Right kidney (tissue), 1 donor: Measurements from ENCODE around the gene COL23A1.

Source experiments
- DNase-seq: peaks from one replicate; pipeline ENCODE4 v3.0.0-alpha.2; 2016

Gene COL23A1

DNA sequence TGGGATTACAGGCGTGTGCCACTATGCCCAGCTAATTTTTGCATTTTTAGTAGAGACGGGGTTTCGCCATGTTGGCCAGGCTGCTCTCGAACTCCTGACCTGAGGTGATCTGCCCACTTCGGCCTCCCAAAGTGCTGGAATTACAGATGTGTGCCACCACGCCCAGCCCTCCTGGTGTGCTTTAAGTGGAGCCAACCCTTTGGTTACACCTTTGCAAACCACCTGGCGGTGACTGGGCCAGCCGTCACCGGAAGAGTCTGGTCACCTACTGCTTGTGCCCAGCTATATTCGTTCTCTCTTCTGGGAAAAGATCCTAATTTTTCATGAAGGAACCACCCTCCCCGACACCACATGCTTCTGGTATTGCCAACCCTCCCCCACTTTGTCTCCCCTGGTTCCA, 35.9 kb downstream of the COL23A1 start:
- DNase-seq: no peak

DNA sequence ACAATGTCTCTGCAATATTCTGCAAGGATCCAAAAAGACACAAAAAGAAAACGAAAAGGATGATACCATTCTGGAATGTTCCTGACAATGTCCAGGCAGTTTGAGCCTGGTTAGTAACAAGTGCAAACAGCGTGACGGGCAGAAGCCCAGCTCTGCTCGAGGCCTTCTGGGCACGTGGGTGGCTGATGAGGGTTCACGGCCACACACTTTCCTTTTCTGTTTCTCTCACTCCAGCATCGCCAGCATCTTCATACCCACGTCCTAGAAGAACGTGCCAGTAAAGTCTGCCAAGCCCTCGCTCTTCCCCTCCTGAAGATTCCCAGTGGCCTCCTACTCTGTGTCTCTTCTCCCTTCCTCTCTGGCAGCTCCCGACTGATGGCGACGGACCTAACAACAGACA, 36.7 kb downstream of the COL23A1 start:
- DNase-seq: no peak

DNA sequence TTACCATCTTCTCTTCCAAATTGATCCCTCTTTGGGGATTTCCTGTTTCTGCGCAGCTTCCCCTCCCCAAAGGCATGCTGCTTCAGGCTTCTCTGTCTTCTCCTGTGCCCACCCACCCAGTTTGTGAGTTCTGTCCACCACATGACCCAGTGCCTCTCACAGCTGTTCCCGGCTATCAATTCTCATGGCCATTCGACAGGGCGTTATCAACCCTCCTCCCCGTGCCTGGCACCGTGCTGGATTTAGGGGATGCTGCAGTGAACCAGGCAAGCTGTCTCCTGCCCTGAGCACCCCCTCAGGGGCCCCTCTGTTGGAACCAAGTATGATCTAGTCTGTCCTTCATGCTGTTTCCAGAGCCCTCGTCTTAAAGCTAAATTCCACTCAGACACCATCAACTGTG, 38.7 kb downstream of the COL23A1 start:
- no peak for DNase-seq

DNA sequence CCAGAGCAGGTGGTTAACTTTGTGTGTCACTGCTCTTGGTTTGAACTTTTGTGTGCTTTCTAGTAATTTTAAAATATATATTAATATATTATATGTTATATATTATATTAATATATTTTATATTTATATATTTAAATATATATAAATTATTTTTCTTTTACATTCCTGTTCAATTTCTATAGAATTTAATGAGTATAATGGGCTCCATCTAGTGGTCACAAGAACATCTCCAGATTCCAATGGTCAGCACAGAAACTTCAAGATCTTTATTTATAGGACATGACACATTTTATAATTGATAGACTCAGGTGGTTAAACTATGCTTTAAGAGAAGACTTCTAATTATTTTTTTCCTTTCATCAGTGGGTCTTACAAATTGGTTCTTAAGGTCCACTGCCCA, 39.1 kb downstream of the COL23A1 start:
- no peak for DNase-seq

DNA sequence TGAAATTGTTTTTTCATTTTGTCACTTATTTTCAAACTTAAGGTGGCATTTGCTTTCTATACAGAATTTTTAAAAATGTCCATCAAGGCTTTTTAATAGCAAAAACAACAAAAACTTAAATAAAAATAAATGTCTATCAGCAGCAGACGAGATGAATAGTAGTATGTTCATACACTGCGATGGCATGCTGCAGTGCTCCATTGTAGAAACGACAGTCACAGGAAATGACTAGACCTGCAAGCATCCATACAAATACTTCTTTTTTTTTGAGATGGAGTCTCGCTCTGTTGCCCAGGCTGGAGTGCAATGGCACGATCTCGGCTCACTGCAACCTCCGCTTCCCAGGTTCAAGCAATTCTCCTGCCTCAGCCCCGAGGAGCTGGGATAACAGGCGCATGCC, 41.4 kb downstream of the COL23A1 start:
- no peak for DNase-seq

DNA sequence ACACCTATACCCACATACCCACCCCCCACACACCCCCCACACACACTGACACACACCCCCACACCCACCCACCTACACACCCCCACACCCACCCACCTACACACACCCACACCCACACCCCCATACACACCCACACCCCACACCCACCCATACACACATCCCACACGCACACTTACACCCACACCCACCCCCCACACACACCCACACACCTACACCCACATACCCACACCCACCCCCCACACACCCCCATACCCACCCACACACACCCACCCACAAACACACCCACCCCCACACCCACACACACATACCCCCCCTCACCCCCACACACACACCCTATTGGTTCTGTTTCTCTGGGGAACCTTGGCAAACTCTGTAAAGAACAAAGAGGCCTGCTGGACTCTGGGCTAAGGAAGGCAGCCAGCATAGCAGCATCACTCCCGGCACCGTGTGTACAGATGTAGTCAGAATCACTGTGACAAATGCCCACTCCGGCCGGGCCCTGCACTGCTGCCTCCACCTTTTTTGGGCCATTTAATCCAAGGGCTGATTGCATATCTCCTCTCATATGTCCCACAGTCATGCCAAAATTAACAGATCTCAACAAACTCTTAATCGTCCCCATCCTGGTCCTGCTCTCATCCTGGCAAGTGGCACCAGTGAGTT, 42.3 kb downstream of the COL23A1 start:
- no peak for DNase-seq

DNA sequence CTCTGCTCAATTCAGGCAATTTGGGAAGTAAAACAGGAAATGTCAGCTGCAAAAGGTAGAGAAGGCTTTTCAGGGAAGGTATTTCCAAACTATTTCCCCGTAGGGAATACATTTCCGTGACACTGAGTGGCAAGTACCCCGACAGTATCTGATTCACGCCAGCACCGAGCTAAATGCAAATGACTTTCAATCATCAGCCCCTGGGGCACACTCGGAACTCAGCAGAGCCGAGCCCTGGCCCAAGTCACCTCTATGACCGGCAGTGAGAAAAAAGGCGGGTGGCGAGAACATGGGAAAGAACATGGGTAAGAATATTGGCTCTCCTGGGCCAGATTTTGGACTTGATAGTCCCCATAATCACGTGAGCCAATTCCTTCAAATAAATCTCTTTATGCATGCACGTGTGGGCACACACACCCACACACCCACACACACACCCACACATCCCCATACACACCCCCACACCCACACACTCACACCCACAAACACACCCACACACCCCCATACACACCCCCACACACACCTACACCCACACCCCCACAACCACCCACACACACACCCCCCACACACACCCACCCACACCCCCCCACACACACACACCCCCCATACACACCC, 43.0 kb downstream of the COL23A1 start:
- no peak for DNase-seq

DNA sequence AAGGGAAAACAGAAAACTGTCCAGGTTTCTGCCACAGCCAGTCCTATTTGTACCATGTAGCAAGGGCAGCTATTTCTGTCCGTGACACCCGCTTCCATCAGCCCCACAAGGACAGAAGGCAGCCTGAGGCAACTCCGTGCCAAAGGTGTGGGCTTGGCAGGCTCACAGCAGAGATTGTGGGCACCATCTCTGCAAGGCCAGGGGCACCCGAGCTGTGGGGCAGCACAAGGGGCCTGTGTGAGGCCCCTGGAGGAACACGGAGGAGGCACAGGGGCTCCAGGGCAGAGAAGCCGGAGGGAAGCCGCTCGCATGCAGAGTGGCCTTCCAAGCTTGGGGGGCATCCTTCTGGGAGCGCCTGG, 43.5 kb downstream of the COL23A1 start:
- no peak for DNase-seq

DNA sequence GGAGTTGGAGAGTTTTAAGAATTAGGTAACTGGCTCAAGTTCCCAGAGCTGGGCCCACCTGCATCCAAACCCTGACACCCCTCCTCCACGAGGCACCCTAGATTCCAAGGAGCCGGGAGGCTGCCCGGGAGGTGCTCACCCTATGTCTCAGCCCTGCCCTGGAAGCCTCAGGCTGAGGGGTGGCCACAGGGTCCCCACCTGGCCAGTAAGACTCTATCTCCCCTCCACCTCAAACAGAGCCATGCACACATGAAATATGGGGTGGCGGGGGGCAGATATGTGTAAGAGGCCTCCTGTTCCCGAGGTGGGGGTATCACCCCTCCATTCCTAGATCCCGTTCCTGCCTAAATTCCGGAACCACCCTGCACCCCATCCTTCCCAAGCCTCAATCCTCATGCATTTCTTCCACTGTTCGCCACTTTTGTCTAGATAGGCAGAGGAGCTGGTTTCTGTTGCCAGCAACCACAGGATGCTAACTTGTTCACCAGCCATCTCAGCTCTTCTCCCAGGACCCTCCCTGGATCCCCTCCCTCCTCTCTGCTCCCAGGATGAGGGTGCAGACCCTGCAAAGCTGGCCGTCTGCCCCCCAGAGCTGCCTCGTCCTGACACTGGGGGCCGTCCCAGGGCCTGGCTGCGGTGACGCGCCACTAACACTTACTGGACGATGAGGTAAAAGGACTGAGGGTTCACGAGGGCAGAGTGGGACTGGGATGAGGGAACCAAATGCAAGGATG, 44.1 kb downstream of the COL23A1 start:
- DNase-seq: no peak

DNA sequence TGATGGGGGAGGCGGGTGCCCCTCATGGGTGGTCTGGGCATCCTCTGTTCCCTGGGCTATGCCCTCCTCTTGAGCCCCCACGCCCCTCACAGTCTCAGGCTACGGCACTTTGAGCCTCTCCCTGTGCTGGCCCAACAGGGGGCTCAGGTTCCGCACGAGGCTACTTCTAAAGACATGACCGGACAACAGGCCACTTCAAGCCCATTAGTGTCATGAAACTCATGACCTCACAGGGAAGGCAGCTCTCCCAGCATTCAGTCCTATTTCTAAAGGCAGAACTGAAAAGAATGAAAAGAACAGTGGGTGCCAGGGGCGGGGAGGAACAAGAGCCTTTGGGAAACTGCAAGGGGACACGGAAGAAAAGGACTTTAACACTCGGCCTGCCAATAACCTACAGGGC, 45.0 kb downstream of the COL23A1 start:
- no peak for DNase-seq

DNA sequence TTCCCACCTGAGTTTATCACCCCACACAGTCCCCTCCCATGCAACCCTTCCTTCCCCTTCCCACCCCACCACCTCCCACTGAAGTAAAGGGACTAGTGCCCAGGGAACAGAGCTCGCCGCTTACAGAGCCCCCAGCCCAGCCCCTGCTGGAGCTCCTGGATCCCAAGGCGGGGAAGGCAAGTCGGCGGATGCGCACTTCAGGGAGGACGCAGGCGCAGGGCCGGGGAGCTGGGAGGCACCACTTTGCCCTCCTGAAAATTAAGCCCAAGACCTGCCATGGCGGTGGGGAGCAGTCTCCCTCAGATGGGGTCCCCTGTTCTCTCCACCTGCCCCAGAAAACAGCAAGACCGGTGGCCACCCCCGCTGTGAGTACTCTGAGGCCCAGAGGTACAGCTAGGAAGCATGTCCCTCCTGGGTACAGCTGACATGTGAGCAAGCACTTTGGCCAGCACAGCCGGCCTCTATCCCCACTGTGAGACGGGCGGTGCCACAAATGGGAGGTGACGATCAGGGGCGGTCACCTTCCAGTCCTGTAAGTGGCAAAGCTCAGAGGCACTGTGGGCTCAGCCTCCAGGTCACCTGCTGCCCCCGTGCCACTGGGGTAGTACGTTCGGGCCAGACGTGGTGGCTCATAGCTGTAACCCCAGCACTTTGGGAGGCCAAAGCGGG, 45.9 kb downstream of the COL23A1 start:
- DNase-seq: no peak

DNA sequence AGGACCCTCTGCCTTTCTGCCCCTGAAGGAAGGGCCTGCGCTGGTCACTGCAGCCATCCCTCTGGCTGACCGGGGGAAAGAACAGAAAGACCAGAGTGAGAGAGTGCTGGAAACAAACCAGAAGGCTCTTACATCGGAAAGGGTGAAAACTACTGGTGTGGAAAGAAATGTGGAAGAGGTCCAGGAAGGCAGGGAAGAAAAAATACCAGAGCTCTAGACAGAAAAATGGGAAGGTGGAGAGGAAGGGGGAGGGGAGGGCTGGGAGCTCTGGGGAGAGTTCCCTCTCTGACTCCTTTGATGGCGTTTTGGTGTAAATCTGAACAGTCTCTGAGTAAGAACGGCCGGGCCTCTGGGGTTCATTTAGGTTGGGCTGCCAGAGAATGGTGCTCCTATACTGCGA, 47.7 kb downstream of the COL23A1 start:
- DNase-seq: no peak

DNA sequence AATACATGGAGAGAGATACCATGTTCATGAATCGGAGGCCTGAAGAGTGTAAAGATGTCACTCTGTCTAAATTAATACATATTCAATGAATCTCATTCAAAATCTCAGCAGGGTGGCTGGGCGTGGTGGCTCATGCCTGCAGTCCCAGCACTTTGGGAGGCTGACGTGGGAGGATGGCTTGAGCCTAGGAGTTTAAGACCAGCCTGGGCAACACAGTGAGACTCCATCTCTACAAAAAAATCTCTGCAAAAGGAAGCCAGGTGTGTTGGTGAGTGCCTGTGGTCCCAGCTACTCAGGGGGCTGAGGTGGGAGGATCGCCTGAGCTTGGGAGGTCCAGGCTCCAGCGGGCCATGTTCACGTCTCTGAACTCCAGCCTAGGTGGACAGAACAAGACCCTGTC, 49.7 kb downstream of the COL23A1 start:
- no peak for DNase-seq

DNA sequence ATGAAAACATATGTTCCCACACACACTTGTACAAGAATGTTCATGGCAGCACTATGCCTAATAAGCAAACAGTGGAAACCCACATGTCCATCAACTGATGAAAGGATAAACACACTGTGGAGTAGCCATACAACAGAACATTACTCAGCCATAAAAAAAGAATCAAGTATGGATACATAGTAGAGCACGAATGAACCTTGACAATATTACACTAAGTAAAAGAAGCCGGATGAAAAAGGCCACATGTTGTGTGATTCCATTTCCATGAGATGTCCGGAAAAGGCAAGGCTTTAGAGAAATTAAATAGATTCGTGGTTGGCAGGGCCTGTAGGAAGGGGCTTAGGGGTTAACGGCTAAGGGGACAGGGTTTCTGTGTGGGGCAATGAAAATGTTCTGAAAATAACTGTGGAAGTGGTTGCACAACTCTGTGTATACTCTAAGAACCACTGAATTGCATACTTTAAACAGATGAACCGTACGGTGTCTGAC, 51.4 kb downstream of the COL23A1 start:
- no peak for DNase-seq

DNA sequence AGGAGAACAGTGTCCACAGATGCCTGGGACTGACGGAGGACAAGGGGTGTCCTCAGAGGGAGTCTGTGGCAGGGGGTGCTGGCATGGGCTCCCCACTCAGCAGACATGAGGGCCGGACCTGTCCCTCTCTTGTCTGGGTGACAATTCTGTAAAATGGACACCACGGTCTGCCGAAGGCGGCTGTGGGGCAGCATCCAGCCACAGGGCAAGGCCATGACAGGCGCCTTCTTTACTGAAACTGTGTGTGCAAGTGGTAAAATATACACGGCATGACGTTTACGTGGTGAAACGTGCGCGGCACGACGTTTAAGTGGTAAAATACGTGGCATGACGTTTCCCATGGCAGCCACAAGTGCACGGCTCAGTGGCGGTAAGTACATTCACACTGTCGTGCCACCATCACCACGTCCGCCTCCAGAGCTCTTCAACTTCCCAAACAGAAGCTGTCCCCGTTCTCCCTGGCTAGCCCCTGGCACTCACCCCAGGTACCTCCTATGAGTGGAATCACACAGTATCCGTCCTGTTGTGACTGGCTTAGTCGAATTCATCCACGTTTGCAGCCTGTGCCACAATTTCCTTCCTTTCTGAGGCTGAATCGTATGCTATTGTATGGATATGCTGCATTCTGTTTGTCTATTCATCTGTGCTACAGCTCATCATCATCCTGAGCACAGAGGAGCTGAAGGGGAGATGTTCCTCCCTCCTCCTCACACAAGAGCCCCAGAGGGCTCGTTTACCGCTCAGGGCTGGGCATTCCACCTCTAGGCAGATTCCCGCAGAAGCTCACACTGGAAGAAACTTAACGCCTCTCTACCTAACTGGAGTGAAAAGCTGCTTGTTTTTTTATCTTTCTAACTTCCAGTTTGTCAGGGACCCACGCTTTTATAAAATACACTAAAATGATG, 52.5 kb downstream of the COL23A1 start:
- DNase-seq: no peak

DNA sequence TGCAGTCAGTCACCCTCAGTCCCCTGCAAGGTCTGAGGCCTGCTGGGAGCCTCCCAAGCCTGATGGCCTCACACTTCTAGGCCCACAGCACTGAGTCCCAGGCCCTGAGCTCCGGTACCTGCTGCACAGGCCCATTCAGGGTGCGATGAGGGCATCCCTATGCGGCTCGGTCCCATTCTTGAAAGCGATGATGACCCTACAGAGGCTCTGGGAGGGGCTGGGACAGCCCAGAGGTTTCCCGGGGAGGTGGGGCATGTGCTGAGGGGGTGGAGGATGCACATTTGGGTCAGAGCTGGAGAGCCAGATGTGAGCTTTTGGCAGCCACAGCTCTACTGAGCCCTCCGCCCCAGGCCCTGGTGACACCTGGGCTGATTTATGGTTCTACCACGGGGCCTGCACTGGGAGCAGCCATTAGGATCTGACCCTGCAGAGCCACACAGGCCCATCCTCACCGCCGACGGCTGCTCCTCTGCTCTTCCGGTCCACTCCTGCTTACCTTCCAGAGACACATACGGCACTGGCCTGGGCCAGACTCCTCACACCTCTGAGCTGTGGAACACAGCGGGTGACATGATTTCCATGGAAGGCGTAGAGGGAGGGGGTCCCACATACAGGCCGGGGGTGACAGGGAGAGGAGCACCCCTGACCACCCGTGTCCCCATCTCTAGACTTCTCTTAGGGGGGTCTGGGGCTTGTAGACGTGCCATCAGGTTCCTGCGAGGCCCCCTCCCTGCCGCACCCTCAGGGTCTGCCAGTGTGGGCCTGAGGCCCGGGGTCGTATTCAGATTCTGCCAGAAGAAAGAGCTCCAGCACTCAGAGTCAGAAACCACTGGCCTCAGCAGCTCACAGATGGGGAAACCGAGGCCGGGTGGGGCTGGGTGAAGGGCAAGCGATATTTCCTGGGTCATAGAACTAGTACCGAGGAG, 53.4 kb downstream of the COL23A1 start:
- no peak for DNase-seq

DNA sequence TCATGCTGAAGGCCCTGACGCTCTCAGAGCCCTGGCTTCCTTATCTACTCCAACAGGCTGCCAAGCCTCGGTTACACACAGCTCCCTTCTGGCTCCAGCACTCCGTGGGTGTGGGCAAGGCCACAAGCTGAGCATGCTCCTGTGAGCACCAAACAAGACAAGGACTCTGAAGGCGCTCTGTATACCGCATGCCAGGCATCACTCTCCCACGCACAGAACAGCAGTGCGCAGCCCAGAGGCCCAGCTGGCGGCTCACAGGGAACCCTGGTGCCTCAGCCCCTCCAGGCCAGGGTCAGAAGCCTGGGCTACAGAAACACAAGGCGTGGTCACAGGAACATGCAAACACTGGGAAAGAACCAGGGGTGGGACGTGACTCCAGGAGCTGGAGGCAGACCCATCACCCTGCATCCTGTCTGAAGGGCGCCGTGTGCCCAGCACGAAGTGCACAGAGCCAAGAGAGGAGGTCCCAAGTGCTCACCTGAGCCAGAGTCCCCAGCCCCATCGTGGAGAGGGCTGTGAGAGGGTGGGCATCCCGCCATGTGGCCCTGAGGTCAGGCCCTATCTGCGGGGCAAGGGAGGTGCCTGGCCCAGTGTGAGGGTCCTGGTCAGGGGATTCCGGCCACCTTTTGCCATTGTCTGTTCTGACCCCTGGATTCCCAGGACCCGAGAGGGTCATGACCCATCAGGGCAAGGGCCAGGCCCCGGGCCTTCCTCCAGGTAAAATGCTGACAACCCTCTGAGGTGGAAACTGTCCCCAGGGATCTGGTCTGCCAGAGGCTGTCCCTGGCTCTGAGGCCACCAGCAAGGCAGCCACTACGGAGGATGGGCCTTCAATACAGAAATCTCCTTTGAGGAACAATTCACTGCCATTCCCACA, 54.7 kb downstream of the COL23A1 start:
- DNase-seq: no peak

DNA sequence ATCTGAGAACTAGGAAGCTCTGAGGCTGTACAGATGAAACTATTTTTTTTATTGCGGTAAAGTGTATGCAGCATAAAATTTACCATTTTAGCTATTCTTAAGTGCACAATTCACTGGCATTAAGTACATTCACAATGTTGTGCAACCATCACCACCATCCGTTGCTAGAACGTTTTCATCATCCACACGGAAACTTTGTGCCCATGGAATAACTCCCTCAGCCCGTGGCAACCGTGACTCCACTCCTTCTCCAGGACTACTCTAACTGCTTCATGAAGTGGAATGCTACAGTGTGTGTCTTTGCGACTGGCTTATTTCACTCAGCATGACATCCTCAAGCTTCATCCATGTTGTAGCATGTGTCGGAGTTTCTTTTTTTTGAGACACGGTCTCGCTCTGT, 57.1 kb downstream of the COL23A1 start:
- no peak for DNase-seq

DNA sequence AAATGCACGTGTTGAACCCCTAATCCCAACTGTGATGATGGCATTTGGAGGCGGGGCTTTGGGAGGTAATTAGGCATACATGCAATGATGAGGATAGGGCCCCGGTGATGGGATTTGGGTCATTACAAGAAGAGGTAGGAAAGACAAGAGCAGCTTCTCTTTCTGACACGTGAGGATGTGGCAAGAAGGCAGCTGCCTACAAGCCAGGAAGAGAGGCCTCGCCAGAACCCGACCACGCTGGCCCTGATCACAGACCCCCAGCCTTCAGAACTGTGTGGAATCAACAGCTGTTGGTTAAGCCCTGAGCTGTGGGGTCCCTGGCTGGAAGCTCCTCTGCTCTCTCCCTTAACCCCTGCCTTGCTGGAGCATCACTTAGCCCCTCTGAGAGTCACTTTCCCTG, 57.5 kb downstream of the COL23A1 start:
- DNase-seq: no peak

DNA sequence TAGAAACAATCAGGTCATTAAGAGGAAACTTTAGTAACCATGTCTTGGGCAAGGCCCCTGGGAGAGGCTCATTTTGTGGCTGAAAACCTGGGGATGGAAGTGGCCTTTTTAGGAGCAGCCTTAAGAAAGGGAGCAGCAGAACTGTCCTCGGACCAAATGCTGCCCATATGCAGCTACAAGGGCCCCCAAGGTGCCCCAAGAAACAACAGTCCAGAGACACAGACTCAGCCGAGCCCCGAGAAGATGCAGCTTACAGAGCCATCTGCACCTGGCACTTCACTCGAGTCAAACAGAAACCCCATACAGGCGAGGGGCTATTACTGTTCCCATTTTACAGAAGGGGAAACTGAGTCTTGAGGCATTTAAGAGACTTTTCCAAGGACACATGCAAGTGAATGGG, 58.0 kb downstream of the COL23A1 start:
- DNase-seq: no peak
